Activated CD4-positive, alpha-beta memory T cell treated with anti-CD3 and anti-CD28 coated beads, Interleukin-2, amount 10 ng/mL, durations not matched to agents 7 days and 5 days (primary cell): ENCODE measurements around the gene SERTAD1. TPM values are rescaled to one million over a fixed set of nuclear protein-coding genes. Genes with fewer than 3 reads are reported as not detected.
A peak's percentile ranks its signal among the peaks of the same experiment; 100 is the strongest.

Experiments
- CTCF ChIA-PET: fragments of 350-600 bp; sonication (Branson Sonifier 250); formaldehyde crosslinking; loops from one replicate; lab custom pipeline; 2021; ENCODE audit warnings: antibody characterized with exemption, inconsistent platforms; lab: Charles Lee
- POLR2A ChIA-PET: fragments of 350-600 bp; sonication (Branson Sonifier 250); formaldehyde crosslinking; loops from one replicate; lab custom pipeline; 2021; ENCODE audit warnings: antibody characterized with exemption; lab: Charles Lee
- DNase-seq: peaks from one replicate; pipeline ENCODE4 v3.0.0-alpha.2; 2020
- H3K27ac Mint-ChIP-seq: one replicate; pipeline ENCODE4 v1.8.0; 2021; ENCODE audit warnings: mild to moderate bottlenecking, mixed read lengths
- H3K27me3 Mint-ChIP-seq: one replicate; pipeline ENCODE4 v1.8.0; 2021; ENCODE audit warnings: mixed read lengths
- H3K36me3 Mint-ChIP-seq: one replicate; pipeline ENCODE4 v1.8.0; 2021; ENCODE audit warnings: low read depth, mixed read lengths
- H3K4me1 Mint-ChIP-seq: one replicate; pipeline ENCODE4 v1.8.0; 2021; ENCODE audit warnings: mixed read lengths
- H3K4me3 Mint-ChIP-seq: one replicate; pipeline ENCODE4 v1.8.0; 2021; ENCODE audit warnings: mild to moderate bottlenecking, mixed read lengths
- H3K9me3 Mint-ChIP-seq: one replicate; pipeline ENCODE4 v1.8.0; 2021; ENCODE audit warnings: mixed read lengths
- total RNA-seq, 2 experiments: library from RNA; stranded (reverse); gene quantifications; one replicate each; pipeline ENCODE4 v1.2.3, GENCODE V29; 2021

SERTAD1 gene
- total RNA-seq, 2 experiments from 2014 or later = 10.6 to 10.7 TPM

- DNase-seq = no peak
- H3K27me3 Mint-ChIP-seq = no peaks in the 10 kb centered on the region
- peaks cover 15% of the 10 kb centered on the region for H3K36me3 Mint-ChIP-seq
- POLR2A ChIA-PET = interaction anchor here (1.0 to 2.9 kb wide), 8 partner anchors 12 to 190 kb away, joined by 3 to 25 read pairs (median 14); partner anchors contain the start of genes BLVRB, C19orf47, PLD3 and SERTAD3
- H3K27ac Mint-ChIP-seq = no peak overlapping the region
- H3K4me1 Mint-ChIP-seq = peaks cover 49% of the 10 kb centered on the region
- CTCF ChIA-PET = interaction anchor here (0.7 to 3.8 kb wide), 25 partner anchors 9 to 944 kb away, joined by 3 to 51 read pairs (median 5); partner anchors contain the start of genes ACTMAP, AKT2, B9D2 and BLVRB
- peak overlapping the region; percentile 50 for H3K4me3 Mint-ChIP-seq
- no peaks in the 10 kb centered on the region for H3K9me3 Mint-ChIP-seq
These were observed 6.0 kb downstream of the SERTAD1 start for GRCh38 chr19:40419780-40420179.

- CTCF ChIA-PET = interaction anchor here (1.3 to 3.8 kb wide), 4 partner anchors 10 to 46 kb away, joined by 3 to 51 read pairs (median 10); partner anchors contain the start of genes BLVRB and SPTBN4
- Mint-ChIP-seq H3K27ac (no peak overlapping the region), H3K4me1 (peaks cover 44% of the 10 kb centered on the region), H3K27me3 (no peaks in the 10 kb centered on the region), H3K9me3 (no peaks in the 10 kb centered on the region), H3K4me3 (no peak overlapping the region), H3K36me3 (peaks cover 11% of the 10 kb centered on the region)
- POLR2A ChIA-PET = no interaction called here
- DNase-seq = no peak
These were observed 6.7 kb downstream of the SERTAD1 start for GRCh38 chr19:40419066-40419612.

DNA sequence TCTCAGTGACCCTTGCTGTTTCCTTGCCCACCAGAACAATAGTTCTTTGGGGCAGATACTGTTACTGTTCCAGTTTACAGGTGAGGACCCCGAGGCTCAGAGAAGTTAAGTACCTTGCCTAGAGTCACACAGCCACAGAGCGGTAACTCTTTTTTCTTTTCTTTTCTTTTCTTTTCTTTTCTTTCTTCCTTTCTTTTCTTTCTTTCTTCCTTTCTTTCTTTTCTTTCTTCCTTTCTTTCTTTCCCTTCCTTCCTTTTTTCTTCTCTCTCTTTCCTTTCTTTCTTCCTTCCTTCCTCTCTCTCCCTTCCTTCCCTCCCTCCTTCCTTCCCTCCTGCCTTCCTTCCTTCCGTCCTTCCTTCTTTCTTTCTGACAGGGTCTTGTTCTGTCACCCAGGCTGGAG is 7.8 kb downstream of the SERTAD1 start:
- ChIA-PET POLR2A (no interaction called here), CTCF (interaction anchor here (0.6 kb wide), 1 partner anchor 103 kb away, joined by 3 read pairs; no protein-coding TSS in a partner anchor)
- H3K4me3 Mint-ChIP-seq = no peak overlapping the region
- H3K27ac Mint-ChIP-seq = no peak overlapping the region
- peaks cover 10% of the 10 kb centered on the region for H3K36me3 Mint-ChIP-seq
- peaks cover 1% of the 10 kb centered on the region for H3K27me3 Mint-ChIP-seq
- DNase-seq = no peak
- H3K4me1 Mint-ChIP-seq = peaks cover 42% of the 10 kb centered on the region
- H3K9me3 Mint-ChIP-seq = no peaks in the 10 kb centered on the region

DNA sequence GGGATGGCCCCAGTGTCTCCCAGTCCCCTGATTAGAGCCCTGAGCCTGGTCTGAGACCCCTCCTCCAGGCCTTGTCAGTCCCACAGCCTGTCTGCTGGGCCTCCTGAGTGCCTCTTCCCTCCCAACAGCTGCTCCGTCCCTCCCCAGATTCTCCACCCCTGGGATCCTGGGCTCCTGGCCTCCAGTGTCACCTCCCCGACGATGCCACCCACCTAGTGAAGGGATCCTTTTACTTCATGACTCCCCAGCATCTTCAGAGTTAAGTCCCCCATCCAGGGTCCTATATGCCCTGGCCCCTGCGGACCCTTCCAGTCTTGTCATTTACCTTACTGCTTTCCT is 8.2 kb downstream of the SERTAD1 start:
- Mint-ChIP-seq H3K4me1 (peaks cover 42% of the 10 kb centered on the region), H3K36me3 (peaks cover 6% of the 10 kb centered on the region), H3K9me3 (no peaks in the 10 kb centered on the region), H3K27me3 (peaks cover 1% of the 10 kb centered on the region), H3K4me3 (no peak overlapping the region), H3K27ac (peak overlapping the region; percentile 13)
- CTCF ChIA-PET = interaction anchor here (1.1 to 1.3 kb wide), 2 partner anchors 9 to 47 kb away, joined by 3 to 5 read pairs; partner anchors contain the start of gene SERTAD1
- no peak for DNase-seq
- POLR2A ChIA-PET = interaction anchor here (1.0 to 1.4 kb wide), 2 partner anchors 14 to 19 kb away, joined by 3 to 4 read pairs; no protein-coding TSS in a partner anchor

DNA sequence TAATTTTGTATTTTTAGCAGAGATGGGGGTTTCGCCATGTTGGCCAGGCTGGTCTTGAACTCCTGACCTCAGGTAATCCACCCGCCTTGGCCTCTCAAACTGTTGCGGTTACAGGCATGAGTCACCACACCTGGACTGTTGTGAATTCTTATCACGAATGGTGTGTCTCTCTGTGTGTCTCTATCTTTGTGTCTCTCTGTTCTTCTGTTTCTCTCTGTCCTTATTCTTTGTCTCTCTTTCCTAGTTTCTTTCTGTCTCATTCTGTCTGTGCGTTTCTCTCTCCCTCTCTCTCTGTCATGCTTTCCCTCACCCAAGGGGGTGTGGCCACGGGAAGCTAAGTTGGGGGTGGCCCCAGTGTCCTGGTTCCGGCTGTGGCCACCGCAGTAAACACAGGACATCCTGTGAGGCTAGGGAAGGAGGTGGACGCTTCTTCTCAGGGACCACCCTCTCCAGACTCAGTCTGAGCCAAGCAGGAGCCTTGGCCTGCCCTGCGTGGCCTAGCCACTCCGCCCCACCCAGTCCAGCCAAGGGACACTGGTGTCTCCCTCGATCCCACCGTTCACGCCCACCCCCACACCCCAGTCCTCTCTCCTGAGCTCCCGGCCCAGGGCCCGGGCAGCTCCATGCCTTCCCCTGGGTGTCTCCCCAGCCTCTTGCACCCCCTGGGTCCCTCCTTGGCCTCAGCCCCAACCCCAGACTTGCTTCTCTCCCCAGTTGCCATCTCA is 8.7 kb downstream of the SERTAD1 start:
- H3K4me3 Mint-ChIP-seq = peak overlapping the region; percentile 7
- peaks cover 38% of the 10 kb centered on the region for H3K4me1 Mint-ChIP-seq
- CTCF ChIA-PET = interaction anchor here (1.1 to 1.5 kb wide), 4 partner anchors 9 to 49 kb away, joined by 3 to 5 read pairs (median 4); partner anchors contain the start of genes BLVRB and SERTAD1
- peak; percentile 41 for DNase-seq
- peak overlapping the region; percentile 69 for H3K27ac Mint-ChIP-seq
- H3K27me3 Mint-ChIP-seq = peaks cover 1% of the 10 kb centered on the region
- POLR2A ChIA-PET = interaction anchor here (0.7 to 1.4 kb wide), 4 partner anchors 9 to 18 kb away, joined by 3 to 4 read pairs (median 4); partner anchors contain the start of gene SERTAD1
- H3K9me3 Mint-ChIP-seq = no peaks in the 10 kb centered on the region
- peaks cover under 1% of the 10 kb centered on the region for H3K36me3 Mint-ChIP-seq

DNA sequence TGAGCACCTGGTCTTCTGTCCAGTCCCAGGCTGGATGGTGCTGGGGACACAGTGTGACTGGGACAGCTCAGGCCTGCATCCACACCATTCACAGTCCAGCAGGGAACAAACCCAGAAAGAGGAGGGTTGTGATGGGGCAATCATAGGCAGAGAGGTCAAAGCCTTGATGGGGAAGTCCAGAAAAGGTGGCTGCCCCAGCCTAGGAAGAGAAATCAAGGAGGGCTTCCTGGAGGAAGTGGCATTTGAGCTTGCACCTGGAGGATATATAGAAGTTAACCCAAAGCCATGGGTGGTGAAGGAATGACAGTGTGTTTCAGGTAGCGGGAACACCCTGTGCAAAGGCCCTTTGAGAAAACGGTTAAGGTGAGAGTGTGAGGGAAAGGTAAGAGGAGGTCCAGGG is 10.0 kb downstream of the SERTAD1 start:
- Mint-ChIP-seq H3K27me3 (peaks cover 1% of the 10 kb centered on the region), H3K36me3 (no peaks in the 10 kb centered on the region), H3K27ac (peak overlapping the region; percentile 2), H3K4me3 (no peak overlapping the region), H3K9me3 (no peaks in the 10 kb centered on the region), H3K4me1 (peaks cover 35% of the 10 kb centered on the region)
- CTCF ChIA-PET = interaction anchor here (1.3 to 1.5 kb wide), 2 partner anchors 8 to 50 kb away, joined by 3 to 5 read pairs; partner anchors contain the start of gene BLVRB
- DNase-seq = no peak
- POLR2A ChIA-PET = interaction anchor here (1.2 kb wide), 1 partner anchor 13 kb away, joined by 4 read pairs; no protein-coding TSS in a partner anchor

DNA sequence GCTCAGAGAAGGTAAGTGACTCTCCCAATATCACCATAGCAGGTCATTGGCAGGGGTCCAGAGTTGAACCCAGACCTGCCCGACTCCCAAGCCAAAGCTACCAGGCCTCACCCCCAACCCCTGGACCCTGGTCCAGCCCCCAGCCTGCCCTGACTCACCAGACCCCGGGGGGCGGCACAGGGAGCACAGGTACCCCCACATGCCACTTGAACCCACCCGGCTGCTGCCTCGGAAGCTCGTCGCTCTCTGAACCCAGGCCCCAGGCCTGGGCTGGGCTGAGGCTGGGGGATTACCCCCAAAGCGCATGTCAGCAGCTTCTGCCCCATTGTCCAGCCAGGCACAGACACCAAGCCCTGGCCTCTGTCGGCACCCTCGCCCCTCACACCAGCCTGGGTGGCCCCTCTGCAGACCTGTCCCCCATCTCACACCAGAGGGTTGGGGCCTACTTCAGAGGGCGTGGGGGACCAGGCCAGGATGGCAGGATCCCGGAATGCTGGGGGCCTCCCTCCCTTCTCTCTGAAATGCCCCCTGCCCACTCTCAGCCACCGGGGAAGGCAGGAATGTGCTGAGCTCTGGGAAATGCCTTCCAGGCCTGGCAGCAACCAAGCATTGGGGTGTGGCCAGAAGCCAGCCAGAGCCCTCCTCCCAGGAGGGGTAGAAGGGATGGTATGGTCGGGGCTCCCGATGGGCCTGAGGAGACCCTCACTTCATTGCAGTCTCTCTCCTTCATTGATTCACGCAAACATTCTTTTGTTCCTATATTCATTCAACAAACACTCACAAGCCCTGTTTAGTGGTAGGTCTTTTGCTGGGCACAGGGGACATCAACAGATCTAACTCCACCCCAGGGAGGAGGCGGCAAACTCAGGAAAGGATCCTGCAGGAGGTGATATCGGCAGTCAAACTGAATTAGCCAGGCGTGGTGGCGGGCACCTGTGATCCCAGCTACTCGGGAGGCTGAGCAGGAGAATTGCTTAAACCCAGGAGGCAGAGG is 11.0 kb downstream of the SERTAD1 start:
- no peak overlapping the region for H3K27ac Mint-ChIP-seq
- no peaks in the 10 kb centered on the region for H3K9me3 Mint-ChIP-seq
- no peak for DNase-seq
- H3K4me1 Mint-ChIP-seq = peaks cover 33% of the 10 kb centered on the region
- no peak overlapping the region for H3K4me3 Mint-ChIP-seq
- ChIA-PET CTCF (interaction anchor here (1.9 kb wide), 1 partner anchor 10 kb away, joined by 5 read pairs; no protein-coding TSS in a partner anchor), POLR2A (interaction anchor here (1.0 kb wide), 1 partner anchor 29 kb away, joined by 3 read pairs; no protein-coding TSS in a partner anchor)
- no peaks in the 10 kb centered on the region for H3K36me3 Mint-ChIP-seq
- H3K27me3 Mint-ChIP-seq = peaks cover 1% of the 10 kb centered on the region

DNA sequence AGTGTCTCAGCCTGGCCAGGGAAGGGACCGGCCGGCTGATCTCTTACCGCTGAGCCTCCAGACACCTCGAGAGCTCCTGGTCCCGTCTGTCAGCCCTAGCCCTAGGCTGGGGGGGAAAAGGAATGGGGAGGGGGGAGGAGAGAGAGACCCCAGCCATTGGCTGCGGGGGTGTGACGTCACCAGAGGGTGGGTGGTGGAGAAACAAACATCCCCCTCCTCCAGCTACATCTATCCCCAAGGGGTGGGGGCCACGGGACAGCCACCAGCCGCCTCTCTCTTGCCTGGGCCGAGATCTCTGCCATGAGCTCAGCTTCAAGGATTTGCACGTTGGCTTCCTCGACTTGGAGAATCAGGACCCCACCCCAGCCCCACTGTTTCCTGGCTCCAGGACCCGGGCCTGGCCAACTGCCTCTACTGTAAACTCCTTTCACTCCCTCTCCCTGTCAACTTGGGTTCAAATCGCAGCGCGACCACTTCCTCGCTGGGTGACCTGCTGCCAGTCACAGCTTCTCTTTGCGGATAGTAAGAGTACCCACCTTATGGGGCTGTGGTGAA is 12.4 kb downstream of the SERTAD1 start, which contains the start of gene PRX:
PRX (minus strand) TSS at position 88 of the 555 bp plus-strand sequence. CDS start 5,446 bp downstream, outside the sequence.
- ChIA-PET POLR2A (interaction anchor here (1.2 to 1.4 kb wide), 2 partner anchors 8 to 30 kb away, joined by 3 to 5 read pairs; no protein-coding TSS in a partner anchor), CTCF (interaction anchor here (1.9 kb wide), 1 partner anchor 11 kb away, joined by 5 read pairs; no protein-coding TSS in a partner anchor)
- Mint-ChIP-seq H3K9me3 (no peaks in the 10 kb centered on the region), H3K27ac (no peak within 1 kb of the TSS), H3K27me3 (peaks cover 1% of the 10 kb centered on the region), H3K4me1 (peaks cover 26% of the 10 kb centered on the region), H3K4me3 (no peak within 1 kb of the TSS), H3K36me3 (no peaks in the 10 kb centered on the region)
- no peak for DNase-seq

GRCh38 chr19:40412866-40413265 is 12.9 kb downstream of the SERTAD1 start:
- H3K27me3 Mint-ChIP-seq = peaks cover 1% of the 10 kb centered on the region
- no peak overlapping the region for H3K27ac Mint-ChIP-seq
- H3K4me3 Mint-ChIP-seq = no peak overlapping the region
- no peaks in the 10 kb centered on the region for H3K36me3 Mint-ChIP-seq
- H3K4me1 Mint-ChIP-seq = peaks cover 26% of the 10 kb centered on the region
- DNase-seq = no peak
- no peaks in the 10 kb centered on the region for H3K9me3 Mint-ChIP-seq
- ChIA-PET CTCF (interaction anchor here (0.8 to 1.9 kb wide), 3 partner anchors 8 to 13 kb away, joined by 4 to 5 read pairs (median 4); partner anchors contain the start of gene SERTAD1), POLR2A (interaction anchor here (1.2 to 1.4 kb wide), 2 partner anchors 9 to 30 kb away, joined by 3 to 5 read pairs; no protein-coding TSS in a partner anchor)

- no peak for DNase-seq
- Mint-ChIP-seq H3K27ac (no peak overlapping the region), H3K4me3 (no peak overlapping the region), H3K27me3 (peaks cover 1% of the 10 kb centered on the region), H3K9me3 (no peaks in the 10 kb centered on the region), H3K36me3 (no peaks in the 10 kb centered on the region), H3K4me1 (peaks cover 22% of the 10 kb centered on the region)
- CTCF ChIA-PET = interaction anchor here (0.8 to 1.8 kb wide), 3 partner anchors 9 to 14 kb away, joined by 4 to 10 read pairs (median 4); partner anchors contain the start of gene SERTAD1
- POLR2A ChIA-PET = interaction anchor here (1.2 kb wide), 1 partner anchor 10 kb away, joined by 5 read pairs; no protein-coding TSS in a partner anchor
These were observed 13.8 kb downstream of the SERTAD1 start for GRCh38 chr19:40411958-40412499.
